A673 (cell line): ENCODE measurements around the gene MRPL18. TPM values are rescaled to one million over a fixed set of nuclear protein-coding genes. Genes with fewer than 3 reads are reported as not detected.

Experiments used
- BruUV-seq: library from RNA; stranded (reverse); fragments of 400-500 nt; replicated peaks from 2 replicates; lab custom pipeline; 2021; lab: Mats Ljungman, UMichigan
- CTCF ChIA-PET: fragments of 300-600 bp; sonication (Branson Sonifier 250); formaldehyde crosslinking; loops from one replicate; lab custom pipeline; 2022; ENCODE audit warnings: antibody characterized with exemption; lab: Charles Lee
- POLR2A ChIA-PET: fragments of 300-600 bp; sonication (Branson Sonifier 250); formaldehyde crosslinking; loops from one replicate; lab custom pipeline; 2022; ENCODE audit warnings: antibody characterized with exemption; ENCODE audit not compliant: low non-redundant PET; lab: Charles Lee
- DNase-seq: peaks from one replicate; pipeline ENCODE4 v3.0.0-alpha.2; 2015; ENCODE audit warnings: low spot score
- H3K27ac ChIP-seq: fragments of 200-600 bp; sonication (generic); 2 replicates; pipeline ENCODE4 v1.5.1; 2016; ENCODE audit warnings: mixed run types, low read depth, mild to moderate bottlenecking, mixed read lengths, antibody characterized with exemption, low read length; ENCODE audit not compliant: poor library complexity, severe bottlenecking
- H3K27me3 ChIP-seq: fragments of 200-600 bp; sonication (generic); replicated peaks from 2 replicates; pipeline ENCODE4 v1.6.1; 2017; ENCODE audit warnings: mixed run types, low read depth, mild to moderate bottlenecking, mixed read lengths, antibody characterized with exemption, low read length; ENCODE audit not compliant: insufficient read depth, poor library complexity
- H3K36me3 ChIP-seq: fragments of 200-600 bp; sonication (generic); 2 replicates; pipeline ENCODE4 v1.6.1; 2016; ENCODE audit warnings: mixed run types, mild to moderate bottlenecking, mixed read lengths, antibody characterized with exemption, low read length; ENCODE audit not compliant: insufficient read depth, poor library complexity, severe bottlenecking
- H3K4me1 ChIP-seq: fragments of 200-600 bp; sonication (generic); 2 replicates; pipeline ENCODE4 v1.6.1; 2017; ENCODE audit warnings: mixed run types, mild to moderate bottlenecking, mixed read lengths, antibody characterized with exemption, low read length; ENCODE audit not compliant: insufficient read depth, poor library complexity, severe bottlenecking
- H3K4me3 ChIP-seq: fragments of 200-600 bp; sonication (generic); 2 replicates; pipeline ENCODE4 v1.5.1; 2016; ENCODE audit warnings: low read depth, mixed run types, mild to moderate bottlenecking, mixed read lengths, low read length; ENCODE audit not compliant: poor library complexity, severe bottlenecking
- H3K9me3 ChIP-seq: fragments of 200-600 bp; sonication (generic); 2 replicates; pipeline ENCODE4 v1.6.1; 2016; ENCODE audit warnings: mixed run types, low read depth, mild to moderate bottlenecking, mixed read lengths, antibody characterized with exemption, low read length; ENCODE audit not compliant: poor library complexity, severe bottlenecking
- CTCF ChIP-seq: fragments of 300-800, 200-600 bp; sonication (generic); conservative IDR thresholded peaks from 2 replicates; pipeline ENCODE4 v1.5.1; 2017; ENCODE audit warnings: low read depth, mild to moderate bottlenecking, antibody characterized with exemption, low read length, moderate library complexity, mixed read lengths
- EZH2 ChIP-seq: fragments of 200-600 bp; sonication (generic); IDR thresholded peaks from 2 replicates; pipeline ENCODE4 v1.6.1; 2017; ENCODE audit warnings: borderline replicate concordance, low read depth, mild to moderate bottlenecking, mixed read lengths, antibody characterized with exemption, low read length; ENCODE audit not compliant: poor library complexity, severe bottlenecking
- intact Hi-C: fragments of 100-400 bp; cut with micrococcal nuclease; formaldehyde crosslinking; loops from one replicate; pipeline ENCODE4 v1.10.0; 2022; ENCODE audit not compliant: unreplicated experiment
- total RNA-seq: library from RNA; stranded (reverse); gene quantifications from 2 replicates; pipeline ENCODE4 v1.2.3, GENCODE V29; 2021

MRPL18 gene
- total RNA-seq, 1 experiment from 2014 or later: 94.6 TPM

- intact Hi-C loops: no loop called here
- no peaks in the 10 kb centered on the region for H3K9me3 ChIP-seq
- CTCF ChIA-PET: interaction anchor here (0.7 kb wide), 1 partner anchor 584 kb away, joined by 3 read pairs; no protein-coding TSS in a partner anchor
- DNase-seq: no peak
- TF ChIP-seq EZH2 (no peak), CTCF (no peak)
- no peaks in the 10 kb centered on the region for H3K27me3 ChIP-seq
- no peaks in the 10 kb centered on the region for H3K36me3 ChIP-seq
- H3K27ac ChIP-seq: no peak overlapping the region
- POLR2A ChIA-PET: no interaction called here
- no TSS peak for BruUV-seq
- no peaks in the 10 kb centered on the region for H3K4me1 ChIP-seq
- H3K4me3 ChIP-seq: no peak overlapping the region
Observed at GRCh38 chr6:159806021-159806458, 15.8 kb downstream of the MRPL18 start.

- no peak for DNase-seq
- Histone ChIP-seq H3K36me3 (no peaks in the 10 kb centered on the region), H3K4me3 (no peak overlapping the region), H3K27ac (no peak overlapping the region), H3K9me3 (no peaks in the 10 kb centered on the region), H3K4me1 (no peaks in the 10 kb centered on the region), H3K27me3 (no peaks in the 10 kb centered on the region)
- ChIA-PET CTCF (no interaction called here), POLR2A (no interaction called here)
- intact Hi-C loops: no loop called here
- no peak for TF ChIP-seq EZH2
- no peak for TF ChIP-seq CTCF
- no TSS peak for BruUV-seq
Observed at GRCh38 chr6:159807150-159807858, 17.0 kb downstream of the MRPL18 start.

- CTCF ChIA-PET: no interaction called here
- TF ChIP-seq CTCF: no peak
- TF ChIP-seq EZH2: no peak
- no TSS peak for BruUV-seq
Observed at GRCh38 chr6:159808647-159809046, 18.4 kb downstream of the MRPL18 start.

More at GRCh38 chr6:159808647-159809046, 18.4 kb downstream of the MRPL18 start:
- Histone ChIP-seq H3K27me3 (no peaks in the 10 kb centered on the region), H3K27ac (no peak overlapping the region), H3K9me3 (no peaks in the 10 kb centered on the region), H3K36me3 (no peaks in the 10 kb centered on the region), H3K4me3 (no peak overlapping the region), H3K4me1 (no peaks in the 10 kb centered on the region)
- DNase-seq: no peak
- intact Hi-C loops: no loop called here
- POLR2A ChIA-PET: no interaction called here
